Liver (tissue), 9 donors: ENCODE measurements around the gene CAPZB. TPM values are rescaled to one million over a fixed set of nuclear protein-coding genes. Genes with fewer than 3 reads are reported as not detected.

ENCODE experiments used
- DNase-seq: peaks from one replicate; pipeline ENCODE4 v3.0.0-alpha.2; 2017; ENCODE audit warnings: low spot score
- H3K27ac ChIP-seq, 2 donors: one replicate each; pipeline ENCODE4 v1.7.0; 2013; ENCODE audit warnings: inconsistent platforms in 2 of 2, low read length in 2 of 2, control low read depth in 1 of 2, low read depth in 1 of 2, mild to moderate bottlenecking in 1 of 2
- H3K27me3 ChIP-seq, 4 donors: one replicate each; pipeline versions ENCODE4 v1.6.1 to v1.7.0; 2013; ENCODE audit warnings: low read length in 3 of 4, inconsistent platforms in 1 of 4, mild to moderate bottlenecking in 1 of 4, moderate library complexity in 1 of 4; ENCODE audit not compliant: control insufficient read depth in 4 of 4, insufficient read depth in 4 of 4
- H3K36me3 ChIP-seq, 4 donors: one replicate each; pipeline versions ENCODE4 v1.6.1 to v1.7.0; 2013; ENCODE audit warnings: low read length in 3 of 4, mild to moderate bottlenecking in 3 of 4, low read depth in 1 of 4, moderate library complexity in 1 of 4; ENCODE audit not compliant: control insufficient read depth in 4 of 4, insufficient read depth in 3 of 4
- H3K4me1 ChIP-seq, 4 donors: one replicate each; pipeline versions ENCODE4 v1.6.1 to v1.7.0; 2013; ENCODE audit warnings: low read length in 3 of 4, mild to moderate bottlenecking in 3 of 4, moderate library complexity in 1 of 4; ENCODE audit not compliant: control insufficient read depth in 4 of 4, insufficient read depth in 4 of 4
- H3K4me3 ChIP-seq, 3 donors: one replicate each; pipeline versions ENCODE4 v1.6.1 to v1.7.0; 2013; ENCODE audit warnings: low read length in 3 of 3, control low read depth in 1 of 3, low read depth in 1 of 3, mild to moderate bottlenecking in 1 of 3
- H3K9ac ChIP-seq, 2 donors: one replicate each; pipeline ENCODE4 v1.7.0; 2013; ENCODE audit warnings: low read length in 2 of 2, mild to moderate bottlenecking in 2 of 2, moderate library complexity in 2 of 2, control low read depth in 1 of 2, low read depth in 1 of 2
- H3K9me3 ChIP-seq, 4 donors: one replicate each; pipeline versions ENCODE4 v1.6.1 to v1.7.0; 2013; ENCODE audit warnings: low read length in 3 of 4; ENCODE audit not compliant: control insufficient read depth in 4 of 4
- CTCF ChIP-seq: fragments of 150-350 bp; IDR thresholded peaks from 2 replicates; pipeline ENCODE4 v1.5.1; 2017; ENCODE audit warnings: improper control_type of control experiment, low read depth, low read length; ENCODE audit not compliant: missing input control
- FOXA1 ChIP-seq: IDR thresholded peaks from 2 replicates; pipeline ENCODE4 v1.6.1; 2016; ENCODE audit warnings: antibody characterized with exemption
- GABPA ChIP-seq, 2 donors: IDR thresholded peaks in 1 of 2; conservative IDR thresholded peaks in 1 of 2; 2 replicates each; pipeline ENCODE4 v1.6.1; 2016; ENCODE audit warnings: antibody characterized with exemption in 2 of 2, mild to moderate bottlenecking in 1 of 2, moderate library complexity in 1 of 2
- HNF4A ChIP-seq, 2 donors: conservative IDR thresholded peaks; 2 replicates each; pipeline ENCODE4 v1.6.1; 2016; ENCODE audit warnings: antibody characterized with exemption in 2 of 2, mild to moderate bottlenecking in 2 of 2
- JUND ChIP-seq, 2 donors: IDR thresholded peaks; 2 replicates each; pipeline ENCODE4 v1.6.1; 2016; ENCODE audit warnings: antibody characterized with exemption in 2 of 2
- NR2F2 ChIP-seq: IDR thresholded peaks from 2 replicates; pipeline ENCODE4 v1.6.1; 2016; ENCODE audit warnings: antibody characterized with exemption
- RAD21 ChIP-seq, 2 donors: IDR thresholded peaks; 2 replicates each; pipeline ENCODE4 v1.6.1; 2016; ENCODE audit warnings: antibody characterized with exemption in 2 of 2, mild to moderate bottlenecking in 2 of 2
- RXRA ChIP-seq, 2 donors: IDR thresholded peaks; 2 replicates each; pipeline ENCODE4 v1.6.1; 2017 to 2018; ENCODE audit warnings: antibody characterized with exemption in 2 of 2, mild to moderate bottlenecking in 1 of 2
- TAF1 ChIP-seq: conservative IDR thresholded peaks from 2 replicates; pipeline ENCODE4 v1.6.1; 2016; ENCODE audit warnings: antibody characterized with exemption, mild to moderate bottlenecking
- YY1 ChIP-seq: IDR thresholded peaks from 2 replicates; pipeline ENCODE4 v1.6.1; 2016; ENCODE audit warnings: antibody characterized with exemption, mild to moderate bottlenecking
- WGBS: extraction: QIAGEN DNeasy Blood & Tissue Kit; methylation state at CpG from one replicate; pipeline ENCODE4 v1.1.7; 2013; 5-methylcytosine and 5-hydroxymethylcytosine counted together
- polyA plus RNA-seq, 2 donors: library from polyadenylated mRNA; stranded (reverse) in 1 of 2; unstranded in 1 of 2; fragments of 200-250 nt in 1 of 2; fragments of >200 nt in 1 of 2; fragmentation: Nextera tagmentation in 1 of 2; extraction: Ambion mirVana in 1 of 2; gene quantifications; one replicate each; pipeline versions ENCODE4 v1.2.1 to v1.2.3, GENCODE V29; 2013 to 2015
- total RNA-seq, 2 donors: library from RNA; depleted of rRNA; stranded (reverse); fragments of >200 nt; gene quantifications; one replicate each; pipeline ENCODE4 v1.2.3, GENCODE V29; 2014
- TF ChIP-seq, protein P1 (sequence below): IDR thresholded peaks from 2 replicates; pipeline ENCODE4 v1.6.1; 2016; ENCODE audit warnings: antibody characterized with exemption
- TF ChIP-seq, protein P2 (sequence below): IDR thresholded peaks from 2 replicates; pipeline ENCODE4 v1.6.1; 2016; ENCODE audit warnings: antibody characterized with exemption
- TF ChIP-seq, protein P3 (sequence below): IDR thresholded peaks from 2 replicates; pipeline ENCODE4 v1.6.1; 2016; ENCODE audit warnings: antibody characterized with exemption
- donor health status: healthy.
- donor health status: healthy.
- donor health status: healthy.
- donor health status: healthy.
- donor health status: healthy.

Gene CAPZB
- total and polyA plus RNA-seq, 4 donors, result 38.3 to 98.9 (median 51.1) TPM

DNA sequence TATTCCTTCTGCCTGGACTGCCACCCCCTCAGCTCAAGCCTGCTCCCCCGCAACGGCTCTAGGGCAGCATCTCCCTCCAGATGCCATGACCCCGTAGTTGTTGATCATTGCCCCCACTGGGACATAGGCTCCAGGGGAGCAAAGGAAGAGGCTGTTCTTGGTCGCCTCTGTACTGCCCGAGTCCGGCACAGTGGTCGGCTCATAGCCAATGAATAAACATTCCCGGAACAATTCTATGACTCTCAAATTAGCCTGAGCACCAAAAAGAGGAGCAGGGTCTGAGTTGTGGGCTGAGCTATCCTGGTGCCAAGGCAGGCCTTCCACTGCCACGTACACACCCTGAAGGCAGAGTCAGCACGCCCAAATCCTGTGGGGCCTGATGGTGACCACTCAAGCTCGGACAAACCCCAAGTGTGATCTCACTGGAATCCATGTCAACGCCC, 33.1 kb downstream of the CAPZB start:
- Histone ChIP-seq H3K9me3 (no peaks in the 10 kb centered on the region), H3K4me3 (no peak overlapping the region), H3K4me1 (peaks cover 7 to 19% (median 11%) of the 10 kb centered on the region in 4 donors), H3K9ac (no peak overlapping the region), H3K27ac (no peak overlapping the region), H3K27me3 (no peaks in the 10 kb centered on the region), H3K36me3 (peaks cover 0 to 7% (median 3%) of the 10 kb centered on the region in 4 donors)
- WGBS, result 72% methylated on average over 12 of the region's 12 CpGs
- no peak for DNase-seq
- TF ChIP-seq YY1 (no peak), HNF4A (conservative IDR thresholded peaks at IDR 0.05) (no peak), NR2F2 (no peak), JUND (IDR thresholded peaks at IDR 0.05) (no peak)

DNA sequence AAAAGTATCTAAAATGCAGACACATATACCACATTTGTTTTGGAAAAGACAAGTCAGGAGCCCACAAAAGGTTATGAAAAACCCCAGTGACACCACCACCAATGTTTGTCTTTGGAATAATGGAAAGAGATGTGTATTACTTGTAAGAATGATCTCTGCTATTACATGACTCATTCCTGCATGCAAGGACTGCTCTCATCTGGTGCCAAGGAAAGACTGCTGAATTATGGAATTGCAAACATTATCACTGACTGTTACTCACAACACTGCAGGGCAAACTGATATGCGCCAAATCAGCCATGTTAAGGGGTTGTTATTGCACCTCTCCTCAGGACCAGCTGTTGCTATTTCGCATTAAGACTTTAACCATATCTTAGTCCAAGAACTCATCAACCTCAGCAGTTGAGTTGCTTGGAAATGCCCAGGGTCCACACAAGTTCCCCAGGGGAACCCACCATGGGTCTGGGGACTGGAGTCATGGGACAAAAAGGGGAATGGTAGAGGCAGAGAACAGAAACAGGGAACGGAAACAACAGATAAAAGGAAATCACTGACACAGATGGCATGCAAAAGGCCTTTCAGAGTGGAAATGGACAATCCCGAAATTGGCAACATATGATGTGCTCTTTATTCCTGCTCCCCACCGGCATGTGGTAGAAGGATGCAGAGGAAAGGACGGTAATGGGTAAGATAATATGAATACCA, 34.4 kb downstream of the CAPZB start:
- H3K27me3 ChIP-seq, result no peaks in the 10 kb centered on the region
- H3K4me3 ChIP-seq, result no peak overlapping the region
- H3K9me3 ChIP-seq, result no peaks in the 10 kb centered on the region
- WGBS, result 71% methylated on average over 6 of the region's 6 CpGs
- peaks cover 10 to 25% (median 16%) of the 10 kb centered on the region in 4 donors for H3K4me1 ChIP-seq
- peaks cover 0 to 7% (median 3%) of the 10 kb centered on the region in 4 donors for H3K36me3 ChIP-seq
- no peak for DNase-seq
- TF ChIP-seq GABPA (IDR thresholded peaks at IDR 0.05 in 1 of 2, conservative IDR thresholded peaks at IDR 0.05 in 1 of 2) (no peak), YY1 (no peak), FOXA1 (no peak), CTCF (no peak), RAD21 (IDR thresholded peaks at IDR 0.05) (peak in 1 of 2 donors; percentile 11), TAF1 (no peak), JUND (IDR thresholded peaks at IDR 0.05) (peak; percentile 35 to 44), NR2F2 (no peak), HNF4A (conservative IDR thresholded peaks at IDR 0.05) (no peak), RXRA (IDR thresholded peaks at IDR 0.05) (no peak)
- TF ChIP-seq, protein P1, sequence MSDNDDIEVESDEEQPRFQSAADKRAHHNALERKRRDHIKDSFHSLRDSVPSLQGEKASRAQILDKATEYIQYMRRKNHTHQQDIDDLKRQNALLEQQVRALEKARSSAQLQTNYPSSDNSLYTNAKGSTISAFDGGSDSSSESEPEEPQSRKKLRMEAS, result no peak
- TF ChIP-seq, protein P2, sequence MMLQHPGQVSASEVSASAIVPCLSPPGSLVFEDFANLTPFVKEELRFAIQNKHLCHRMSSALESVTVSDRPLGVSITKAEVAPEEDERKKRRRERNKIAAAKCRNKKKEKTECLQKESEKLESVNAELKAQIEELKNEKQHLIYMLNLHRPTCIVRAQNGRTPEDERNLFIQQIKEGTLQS, result no peak
- TF ChIP-seq, protein P3, sequence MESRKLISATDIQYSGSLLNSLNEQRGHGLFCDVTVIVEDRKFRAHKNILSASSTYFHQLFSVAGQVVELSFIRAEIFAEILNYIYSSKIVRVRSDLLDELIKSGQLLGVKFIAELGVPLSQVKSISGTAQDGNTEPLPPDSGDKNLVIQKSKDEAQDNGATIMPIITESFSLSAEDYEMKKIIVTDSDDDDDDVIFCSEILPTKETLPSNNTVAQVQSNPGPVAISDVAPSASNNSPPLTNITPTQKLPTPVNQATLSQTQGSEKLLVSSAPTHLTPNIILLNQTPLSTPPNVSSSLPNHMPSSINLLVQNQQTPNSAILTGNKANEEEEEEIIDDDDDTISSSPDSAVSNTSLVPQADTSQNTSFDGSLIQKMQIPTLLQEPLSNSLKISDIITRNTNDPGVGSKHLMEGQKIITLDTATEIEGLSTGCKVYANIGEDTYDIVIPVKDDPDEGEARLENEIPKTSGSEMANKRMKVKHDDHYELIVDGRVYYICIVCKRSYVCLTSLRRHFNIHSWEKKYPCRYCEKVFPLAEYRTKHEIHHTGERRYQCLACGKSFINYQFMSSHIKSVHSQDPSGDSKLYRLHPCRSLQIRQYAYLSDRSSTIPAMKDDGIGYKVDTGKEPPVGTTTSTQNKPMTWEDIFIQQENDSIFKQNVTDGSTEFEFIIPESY, result no peak
- H3K9ac ChIP-seq, result no peak overlapping the region
- peak overlapping the region; percentile 10 to 74 for H3K27ac ChIP-seq
